ACC112 (cell line): Measurements from ENCODE around the gene PWWP2A.
A peak's percentile ranks its signal among the peaks of the same experiment; 100 is the strongest.

Experiments
- H2AFZ ChIP-seq: fragments of 200-600 bp; sonication (generic); one replicate; pipeline ENCODE4 v1.6.0; 2017; ENCODE audit warnings: antibody characterized with exemption, low read length; ENCODE audit not compliant: unreplicated experiment
- H3K27ac ChIP-seq: fragments of 200-600 bp; sonication (generic); 2 replicates; pipeline ENCODE4 v1.5.1; 2014; ENCODE audit warnings: low read depth, mild to moderate bottlenecking, antibody characterized with exemption, low read length, moderate library complexity
- H3K27me3 ChIP-seq: fragments of 200-600 bp; sonication (generic); 2 replicates; pipeline ENCODE4 v1.6.1; 2014; ENCODE audit warnings: mild to moderate bottlenecking, antibody characterized with exemption, low read length, moderate library complexity, mixed read lengths; ENCODE audit not compliant: insufficient read depth
- H3K36me3 ChIP-seq: fragments of 200-600 bp; sonication (generic); 2 replicates; pipeline ENCODE4 v1.6.1; 2016; ENCODE audit warnings: mild to moderate bottlenecking, antibody characterized with exemption, low read length, moderate library complexity, mixed read lengths; ENCODE audit not compliant: insufficient read depth
- H3K4me1 ChIP-seq: fragments of 200-600 bp; sonication (generic); one replicate; pipeline ENCODE4 v1.6.1; 2016; ENCODE audit warnings: low read length, mixed read lengths; ENCODE audit not compliant: insufficient read depth, unreplicated experiment, control insufficient read depth
- H3K4me3 ChIP-seq: fragments of 200-600 bp; sonication (generic); 2 replicates; pipeline ENCODE4 v1.5.1; 2014; ENCODE audit warnings: mild to moderate bottlenecking, low read depth, low read length
- H3K79me2 ChIP-seq: fragments of 200-600 bp; sonication (generic); one replicate; pipeline ENCODE4 v1.6.0; 2016; ENCODE audit warnings: low read length; ENCODE audit not compliant: control insufficient read depth, unreplicated experiment, insufficient read depth

Gene PWWP2A

GRCh38 chr5:160048131-160048530, 71.1 kb downstream of the PWWP2A start:
- peaks cover 12% of the 10 kb centered on the region for H3K4me1 ChIP-seq
- no peaks in the 10 kb centered on the region for H3K27me3 ChIP-seq
- no peak overlapping the region for H3K4me3 ChIP-seq
- H2AFZ ChIP-seq, result no peak overlapping the region
- peaks cover 5% of the 10 kb centered on the region; the same call in 1 of the 2 replicates for H3K36me3 ChIP-seq
- H3K79me2 ChIP-seq, result no peaks in the 10 kb centered on the region
- no peak overlapping the region for H3K27ac ChIP-seq

GRCh38 chr5:160047423-160047822, 71.8 kb downstream of the PWWP2A start:
- Histone ChIP-seq H2AFZ (no peak overlapping the region), H3K4me3 (no peak overlapping the region), H3K27me3 (no peaks in the 10 kb centered on the region), H3K4me1 (peaks cover 12% of the 10 kb centered on the region), H3K79me2 (no peaks in the 10 kb centered on the region), H3K36me3 (peaks cover 5% of the 10 kb centered on the region; the same call in 1 of the 2 replicates), H3K27ac (no peak overlapping the region)

GRCh38 chr5:160044967-160045366, 74.3 kb downstream of the PWWP2A start:
- Histone ChIP-seq H2AFZ (no peak overlapping the region), H3K4me1 (peaks cover 13% of the 10 kb centered on the region), H3K36me3 (no peaks in the 10 kb centered on the region), H3K27ac (peak overlapping the region; percentile 36), H3K79me2 (no peaks in the 10 kb centered on the region), H3K27me3 (no peaks in the 10 kb centered on the region), H3K4me3 (no peak overlapping the region)

GRCh38 chr5:160044391-160044804, 74.9 kb downstream of the PWWP2A start:
- no peaks in the 10 kb centered on the region for H3K27me3 ChIP-seq
- peaks cover 18% of the 10 kb centered on the region for H3K4me1 ChIP-seq
- H3K79me2 ChIP-seq, result no peaks in the 10 kb centered on the region
- no peaks in the 10 kb centered on the region for H3K36me3 ChIP-seq
- H2AFZ ChIP-seq, result no peak overlapping the region
- H3K4me3 ChIP-seq, result no peak overlapping the region
- peak overlapping the region; percentile 36; the same call in 1 of the 2 replicates for H3K27ac ChIP-seq

- H3K4me1 ChIP-seq, result peaks cover 20% of the 10 kb centered on the region
- no peaks in the 10 kb centered on the region for H3K79me2 ChIP-seq
- no peaks in the 10 kb centered on the region for H3K27me3 ChIP-seq
- H2AFZ ChIP-seq, result no peak overlapping the region
- H3K36me3 ChIP-seq, result no peaks in the 10 kb centered on the region
- H3K4me3 ChIP-seq, result no peak overlapping the region
- no peak overlapping the region for H3K27ac ChIP-seq
Measured at GRCh38 chr5:160042671-160043070, 76.6 kb downstream of the PWWP2A start.
